Gastrocnemius medialis (tissue), 4 donors: ENCODE measurements around the gene KIF12.

Experiments
- CTCF ChIP-seq, 5 experiments: fragments of 450-650 bp in 3 of 5; fragments of 200-600 bp in 2 of 5; sonication (generic) in 2 of 5; IDR thresholded peaks in 4 of 5; conservative IDR thresholded peaks in 1 of 5; 1 replicate in 4 of 5; 2 replicates in 1 of 5; pipeline ENCODE4 v1.5.1; 2016 to 2019; ENCODE audit warnings: antibody characterized with exemption in 5 of 5, mild to moderate bottlenecking in 3 of 5, moderate library complexity in 3 of 5
- POLR2A ChIP-seq, 2 donors: fragments of 450-650 bp; IDR thresholded peaks; one replicate each; pipeline ENCODE4 v1.6.1; 2017; ENCODE audit warnings: antibody characterized with exemption in 2 of 2, mild to moderate bottlenecking in 2 of 2, moderate library complexity in 2 of 2

DNA sequence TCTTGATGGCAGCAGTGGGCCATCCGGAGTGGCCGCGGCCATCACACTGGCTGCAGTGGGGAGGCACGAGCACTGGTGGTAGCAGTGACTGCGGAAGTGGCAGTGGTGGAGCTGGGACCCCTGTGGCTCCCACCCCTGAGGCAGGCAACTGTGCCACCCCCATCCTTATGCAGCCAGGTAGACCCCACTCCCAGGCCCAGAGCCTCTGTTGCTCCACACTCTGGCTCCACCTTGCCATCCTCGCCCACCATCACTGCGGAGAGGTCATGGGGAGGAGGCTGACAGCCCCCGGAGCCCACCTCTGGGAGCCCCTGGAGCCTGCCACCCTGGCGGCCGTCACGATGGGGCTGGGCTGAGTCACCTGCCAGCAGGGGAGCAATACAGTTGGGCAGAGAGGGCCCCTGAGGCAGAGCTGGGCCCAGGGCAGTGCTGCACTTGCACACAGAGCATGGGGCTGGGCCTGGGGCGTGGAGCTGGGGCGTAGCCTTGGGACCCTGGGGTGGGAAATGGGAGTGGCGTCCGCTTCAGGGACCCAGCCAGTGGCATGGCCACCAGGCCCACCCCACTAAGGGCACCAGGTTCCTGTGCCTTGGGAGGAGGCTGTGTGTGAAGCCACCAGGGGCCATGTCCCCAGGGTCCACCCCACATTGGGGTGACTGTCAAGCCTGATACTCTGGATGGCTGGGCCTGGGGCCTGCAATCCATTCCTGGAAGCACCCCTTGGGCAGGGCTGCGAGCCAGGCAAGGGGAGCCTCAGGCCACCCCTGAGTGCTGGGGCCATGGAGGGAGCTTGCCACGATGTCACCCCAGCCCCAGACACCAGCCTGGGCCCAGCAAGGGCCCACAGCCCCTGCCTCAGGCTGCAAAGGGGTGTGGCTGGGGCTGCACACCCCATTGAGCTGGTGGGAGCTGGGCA lies 28.6 kb downstream of the KIF12 start:
- TF ChIP-seq CTCF (IDR thresholded peaks at IDR 0.05 in 4 of 5, conservative IDR thresholded peaks at IDR 0.05 in 1 of 5) (no peak), POLR2A (IDR thresholded peaks at IDR 0.05) (no peak)
